SK-N-SH (cell line): ENCODE measurements around the gene FAT1.

ENCODE experiments used
- CHD2 ChIP-seq: fragments of 150-350 bp; IDR thresholded peaks from 2 replicates; pipeline ENCODE4 v1.6.1; 2018; ENCODE audit warnings: low read length; ENCODE audit not compliant: partially characterized antibody
- CTCF ChIP-seq: fragments of 200-600 bp; sonication (generic); IDR thresholded peaks from 2 replicates; pipeline ENCODE4 v1.6.1; 2017; ENCODE audit warnings: antibody characterized with exemption, mild to moderate bottlenecking, moderate library complexity
- FOSL2 ChIP-seq: IDR thresholded peaks from 2 replicates; pipeline ENCODE4 v1.4.0; 2012; ENCODE audit warnings: low read depth, mild to moderate bottlenecking, moderate library complexity, borderline replicate concordance
- MAX ChIP-seq: IDR thresholded peaks from 2 replicates; pipeline ENCODE4 v1.4.0; 2012; ENCODE audit warnings: low read depth
- MEF2A ChIP-seq: IDR thresholded peaks from 2 replicates; pipeline ENCODE4 v1.4.0; 2012; ENCODE audit warnings: low read depth, borderline replicate concordance
- NRF1 ChIP-seq: IDR thresholded peaks from 2 replicates; pipeline ENCODE4 v1.6.1; 2012; ENCODE audit warnings: low read depth, mild to moderate bottlenecking, low read length
- RCOR1 ChIP-seq: fragments of 150-350 bp; IDR thresholded peaks from 2 replicates; pipeline ENCODE4 v1.6.1; 2017; ENCODE audit warnings: antibody characterized with exemption, low read length
- SIN3A ChIP-seq: IDR thresholded peaks from 2 replicates; pipeline ENCODE4 v1.6.1; 2012; ENCODE audit warnings: low read depth, mild to moderate bottlenecking, low read length, moderate library complexity, borderline replicate concordance
- USF2 ChIP-seq: fragments of 150-350 bp; IDR thresholded peaks from 2 replicates; pipeline ENCODE4 v1.6.1; 2017; ENCODE audit warnings: antibody characterized with exemption, low read length, low read depth, borderline replicate concordance

- no peak for TF ChIP-seq CHD2
- no peak for TF ChIP-seq CTCF
- no peak for TF ChIP-seq FOSL2
- TF ChIP-seq USF2, result no peak
- no peak for TF ChIP-seq MAX
- TF ChIP-seq MEF2A, result no peak
- TF ChIP-seq RCOR1, result no peak
- TF ChIP-seq SIN3A, result no peak
- TF ChIP-seq NRF1, result no peak
Measured at GRCh38 chr4:186592966-186593586, 130.6 kb downstream of the FAT1 start.
